Endometrium (tissue), 2 donors: ENCODE results near the gene POU2AF1.
"Not testable (repeated sequence)": the region's sequence is repeated elsewhere in the genome, so short reads cannot be mapped to it uniquely, and the experiment has no call there.

ENCODE experiments used
- FAIRE-seq: peaks from 2 replicates; lab custom pipeline; 2012; peaks lifted over from hg19 to GRCh38; lab: Jason Lieb, UNC
- donor health status: control.
- donor health status: control.

POU2AF1 gene

GRCh38 chr11:111344032-111344431, 35.0 kb downstream of the POU2AF1 start:
- no peak for FAIRE-seq

GRCh38 chr11:111342329-111342728, 36.7 kb downstream of the POU2AF1 start:
- FAIRE-seq = no peak

GRCh38 chr11:111339758-111340388, 39.2 kb downstream of the POU2AF1 start:
- peak; percentile 8 for FAIRE-seq

GRCh38 chr11:111336582-111337256, 42.4 kb downstream of the POU2AF1 start:
- FAIRE-seq = no peak

GRCh38 chr11:111336062-111336461, 43.0 kb downstream of the POU2AF1 start:
- FAIRE-seq = no peak

GRCh38 chr11:111335549-111335948, 43.5 kb downstream of the POU2AF1 start:
- FAIRE-seq = no peak

- FAIRE-seq = no peak
These were observed 44.3 kb downstream of the POU2AF1 start for GRCh38 chr11:111334532-111335502.

GRCh38 chr11:111331711-111332479, 47.2 kb downstream of the POU2AF1 start:
- FAIRE-seq = no peak

- FAIRE-seq = no peak
These were observed 48.7 kb downstream of the POU2AF1 start for GRCh38 chr11:111330234-111330893.

GRCh38 chr11:111329306-111330204, 49.5 kb downstream of the POU2AF1 start:
- FAIRE-seq = no peak

- FAIRE-seq = no peak
These were observed 51.0 kb downstream of the POU2AF1 start for GRCh38 chr11:111327908-111328624.

- FAIRE-seq = no peak
These were observed 52.3 kb downstream of the POU2AF1 start for GRCh38 chr11:111326824-111327223.

- no peak for FAIRE-seq
These were observed 53.8 kb downstream of the POU2AF1 start for GRCh38 chr11:111325259-111325658.

GRCh38 chr11:111324277-111324720, 54.8 kb downstream of the POU2AF1 start:
- FAIRE-seq = no peak

GRCh38 chr11:111322534-111322933, 56.5 kb downstream of the POU2AF1 start:
- FAIRE-seq = no peak

- no peak for FAIRE-seq
These were observed 58.1 kb downstream of the POU2AF1 start for GRCh38 chr11:111320728-111321568.

- FAIRE-seq = not testable (repeated sequence)
These were observed 58.9 kb downstream of the POU2AF1 start for GRCh38 chr11:111320199-111320598.

GRCh38 chr11:111319296-111319695, 59.8 kb downstream of the POU2AF1 start:
- FAIRE-seq = no peak

GRCh38 chr11:111312076-111312475, 67.0 kb downstream of the POU2AF1 start:
- FAIRE-seq = no peak
